Neural progenitor cell (in vitro differentiated cells): ENCODE data around the gene RRP7A. TPM values are rescaled to one million over a fixed set of nuclear protein-coding genes. Genes with fewer than 3 reads are reported as not detected.
"Not testable (repeated sequence)": the region's sequence is repeated elsewhere in the genome, so short reads cannot be mapped to it uniquely, and the experiment has no call there.

ENCODE experiments used
- DNase-seq: peaks from one replicate; pipeline ENCODE4 v3.0.0-alpha.2; 2016; ENCODE audit warnings: low spot score
- H2AFZ ChIP-seq: fragments of 200-600 bp; sonication (generic); replicated peaks from 2 replicates; pipeline ENCODE4 v1.6.1; 2016; ENCODE audit warnings: antibody characterized with exemption
- H3F3A ChIP-seq: fragments of 200-600 bp; sonication (generic); 2 replicates; pipeline ENCODE4 v1.6.1; 2016; ENCODE audit warnings: antibody characterized with exemption, low read depth
- H3K27ac ChIP-seq: fragments of 200-600 bp; sonication (generic); 2 replicates; pipeline ENCODE4 v1.5.1; 2016; ENCODE audit warnings: mild to moderate bottlenecking
- H3K27me3 ChIP-seq: fragments of 200-600 bp; sonication (generic); 2 replicates; pipeline ENCODE4 v1.6.1; 2016; ENCODE audit warnings: mild to moderate bottlenecking, moderate library complexity
- H3K36me3 ChIP-seq: fragments of 200-600 bp; sonication (generic); 2 replicates; pipeline ENCODE4 v1.5.1; 2016
- H3K4me1 ChIP-seq: fragments of 200-600 bp; sonication (generic); 2 replicates; pipeline ENCODE4 v1.6.1; 2016; ENCODE audit warnings: mixed run types
- H3K4me2 ChIP-seq: fragments of 200-600 bp; sonication (generic); 2 replicates; pipeline ENCODE4 v1.6.1; 2016
- H3K4me3 ChIP-seq: fragments of 200-600 bp; sonication (generic); 2 replicates; pipeline ENCODE4 v1.5.1; 2016
- H3K79me2 ChIP-seq: fragments of 200-600 bp; sonication (generic); 2 replicates; pipeline ENCODE4 v1.6.1; 2016; ENCODE audit warnings: low read depth
- H3K9ac ChIP-seq: fragments of 200-600 bp; sonication (generic); 2 replicates; pipeline ENCODE4 v1.6.1; 2016
- H3K9me3 ChIP-seq: fragments of 200-600 bp; sonication (generic); 2 replicates; pipeline ENCODE4 v1.5.1; 2016; ENCODE audit warnings: low read depth
- H4K20me1 ChIP-seq: fragments of 200-600 bp; sonication (generic); 2 replicates; pipeline ENCODE4 v1.6.1; 2016; ENCODE audit warnings: low read depth
- H3K27ac Mint-ChIP-seq: 3 replicates; pipeline ENCODE4 v1.8.0; 2021; ENCODE audit warnings: mixed read lengths
- H3K27me3 Mint-ChIP-seq: 2 replicates; pipeline ENCODE4 v1.8.0; 2022; ENCODE audit warnings: low read depth, mild to moderate bottlenecking, inconsistent platforms, moderate library complexity, mixed read lengths; ENCODE audit not compliant: insufficient read depth
- H3K36me3 Mint-ChIP-seq: 3 replicates; pipeline ENCODE4 v1.8.0; 2021; ENCODE audit warnings: mixed read lengths
- H3K4me1 Mint-ChIP-seq: 3 replicates; pipeline ENCODE4 v1.8.0; 2021; ENCODE audit warnings: mixed read lengths
- H3K4me3 Mint-ChIP-seq: 3 replicates; pipeline ENCODE4 v1.8.0; 2021; ENCODE audit warnings: mild to moderate bottlenecking, moderate library complexity, mixed read lengths
- H3K9me3 Mint-ChIP-seq: 3 replicates; pipeline ENCODE4 v1.8.0; 2020; ENCODE audit warnings: mixed read lengths
- CTCF ChIP-seq: fragments of 200-600 bp; sonication (generic); IDR thresholded peaks from 2 replicates; pipeline ENCODE4 v1.5.1; 2017; ENCODE audit warnings: antibody characterized with exemption, mild to moderate bottlenecking
- EZH2 ChIP-seq: fragments of 200-600 bp; sonication (generic); IDR thresholded peaks from 2 replicates; pipeline ENCODE4 v1.6.1; 2017; ENCODE audit warnings: antibody characterized with exemption, mild to moderate bottlenecking, moderate library complexity
- EZH2phosphoT487 ChIP-seq: fragments of 200-600 bp; sonication (generic); IDR thresholded peaks from 2 replicates; pipeline ENCODE4 v1.6.1; 2017; ENCODE audit warnings: antibody characterized with exemption
- total RNA-seq: library from RNA; depleted of rRNA; stranded (reverse); fragments of >200 nt; gene quantifications from 2 replicates; pipeline ENCODE4 v1.2.3, GENCODE V29; 2015; ENCODE audit warnings: low replicate concordance

Gene RRP7A
- total RNA-seq, 1 donor from 2014 or later: 15.2 TPM

- Histone ChIP-seq H3K4me3 (no peak overlapping the region), H3K9ac (no peak overlapping the region), H3F3A (peaks cover 19% of the 10 kb centered on the region), H3K27ac (no peak overlapping the region), H2AFZ (no peak overlapping the region), H3K9me3 (peaks cover 8% of the 10 kb centered on the region), H3K27me3 (peaks cover 26% of the 10 kb centered on the region), H4K20me1 (no peaks in the 10 kb centered on the region), H3K36me3 (no peaks in the 10 kb centered on the region), H3K4me1 (peaks cover 6% of the 10 kb centered on the region), H3K4me2 (no peak overlapping the region), H3K79me2 (no peaks in the 10 kb centered on the region)
- no peak for DNase-seq
- TF ChIP-seq EZH2: no peak
- TF ChIP-seq CTCF: no peak
- Mint-ChIP-seq H3K9me3 (peaks cover 15% of the 10 kb centered on the region), H3K27ac (peak overlapping the region; percentile 55), H3K4me1 (peaks cover 19% of the 10 kb centered on the region), H3K36me3 (peaks cover 6% of the 10 kb centered on the region), H3K4me3 (peak overlapping the region; percentile 19), H3K27me3 (peaks cover 23% of the 10 kb centered on the region)
Observed at GRCh38 chr22:42549331-42550060, 29.9 kb upstream of the RRP7A start.

- Histone ChIP-seq H3K36me3 (no peaks in the 10 kb centered on the region), H3K27me3 (peaks cover 19% of the 10 kb centered on the region), H3K27ac (no peak overlapping the region), H3K79me2 (no peaks in the 10 kb centered on the region), H3K9ac (no peak overlapping the region), H3F3A (peaks cover 13% of the 10 kb centered on the region), H3K4me1 (no peaks in the 10 kb centered on the region), H3K9me3 (peaks cover 8% of the 10 kb centered on the region), H2AFZ (no peak overlapping the region), H3K4me2 (no peak overlapping the region), H3K4me3 (no peak overlapping the region), H4K20me1 (no peaks in the 10 kb centered on the region)
- Mint-ChIP-seq H3K36me3 (peaks cover 6% of the 10 kb centered on the region), H3K27ac (peak overlapping the region; percentile 55), H3K4me1 (peaks cover 15% of the 10 kb centered on the region), H3K4me3 (peak overlapping the region; percentile 19), H3K9me3 (peaks cover 15% of the 10 kb centered on the region), H3K27me3 (peaks cover 22% of the 10 kb centered on the region)
- TF ChIP-seq CTCF (no peak), EZH2phosphoT487 (no peak), EZH2 (no peak)
- DNase-seq: no peak
Observed at GRCh38 chr22:42548597-42549330, 29.2 kb upstream of the RRP7A start.

- not testable (repeated sequence) for H3K36me3 ChIP-seq, H3K27ac ChIP-seq, H3K9me3 ChIP-seq, H3K9ac ChIP-seq, H3F3A ChIP-seq, DNase-seq, H3K4me3 Mint-ChIP-seq, H3K4me1 ChIP-seq, H3K36me3 Mint-ChIP-seq, H4K20me1 ChIP-seq, H3K4me2 ChIP-seq, H2AFZ ChIP-seq, H3K79me2 ChIP-seq, H3K4me3 ChIP-seq, H3K27ac Mint-ChIP-seq
- H3K27me3 Mint-ChIP-seq: peaks cover 20% of the 10 kb centered on the region
- H3K4me1 Mint-ChIP-seq: peaks cover 12% of the 10 kb centered on the region
- peaks cover 12% of the 10 kb centered on the region for H3K27me3 ChIP-seq
- peaks cover 15% of the 10 kb centered on the region for H3K9me3 Mint-ChIP-seq
Observed at GRCh38 chr22:42548126-42548525, 28.5 kb upstream of the RRP7A start.

GRCh38 chr22:42547562-42547961 lies 28.0 kb upstream of the RRP7A start:
- no peak overlapping the region for H2AFZ ChIP-seq
- no peaks in the 10 kb centered on the region for H3K79me2 ChIP-seq
- Mint-ChIP-seq H3K36me3 (peaks cover 3% of the 10 kb centered on the region), H3K4me1 (peaks cover 9% of the 10 kb centered on the region), H3K27ac (no peak overlapping the region), H3K4me3 (no peak overlapping the region), H3K27me3 (peaks cover 15% of the 10 kb centered on the region), H3K9me3 (peaks cover 15% of the 10 kb centered on the region)
- H3K27me3 ChIP-seq: peaks cover 9% of the 10 kb centered on the region
- no peak overlapping the region for H3K4me2 ChIP-seq
- H3K4me1 ChIP-seq: no peaks in the 10 kb centered on the region
- peaks cover 8% of the 10 kb centered on the region for H3K9me3 ChIP-seq
- DNase-seq: no peak
- H3K36me3 ChIP-seq: no peaks in the 10 kb centered on the region
- TF ChIP-seq EZH2 (no peak), CTCF (no peak), EZH2phosphoT487 (no peak)
- H3K9ac ChIP-seq: no peak overlapping the region
- no peak overlapping the region for H3K4me3 ChIP-seq
- H3K27ac ChIP-seq: no peak overlapping the region
- no peaks in the 10 kb centered on the region for H4K20me1 ChIP-seq
- peaks cover 2% of the 10 kb centered on the region for H3F3A ChIP-seq
